Fibroblast of pulmonary artery (primary cell): Measurements from ENCODE around the gene MARCHF3.

Experiments
- DNase-seq: peaks from one replicate; pipeline ENCODE4 v3.0.0-alpha.2; 2010; ENCODE audit warnings: low read depth
- H3K4me3 ChIP-seq: replicated peaks from 2 replicates; pipeline ENCODE4 v1.5.1; 2011; ENCODE audit warnings: low read depth, mild to moderate bottlenecking, control low read depth, low read length, moderate library complexity
- TF ChIP-seq, protein P1 (sequence below): IDR thresholded peaks from 2 replicates; pipeline ENCODE4 v1.5.1; 2011; ENCODE audit warnings: mild to moderate bottlenecking, control low read depth, low read length, inconsistent platforms; ENCODE audit errors: missing control alignments

The MARCHF3 gene

DNA sequence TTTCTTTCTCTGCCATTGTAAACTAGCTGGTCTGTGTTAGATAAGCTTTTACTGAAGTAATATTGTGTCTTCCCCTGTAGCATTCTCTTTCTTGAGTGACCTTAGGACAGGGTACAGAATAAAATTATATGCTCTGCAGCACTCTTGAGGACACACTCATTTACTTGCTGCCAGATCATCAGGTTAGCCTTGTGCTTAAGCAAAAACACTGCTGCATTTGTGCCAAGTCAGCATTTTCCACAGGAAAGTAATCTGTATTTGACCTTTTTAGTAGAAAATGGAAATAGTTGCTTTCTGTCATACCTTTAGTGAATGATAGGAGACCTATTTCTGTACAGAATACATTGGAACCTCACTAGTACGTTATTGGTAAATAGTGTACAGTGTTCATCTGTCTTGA, 199.2 kb downstream of the MARCHF3 start:
- no peak overlapping the region for H3K4me3 ChIP-seq
- TF ChIP-seq, protein P1, sequence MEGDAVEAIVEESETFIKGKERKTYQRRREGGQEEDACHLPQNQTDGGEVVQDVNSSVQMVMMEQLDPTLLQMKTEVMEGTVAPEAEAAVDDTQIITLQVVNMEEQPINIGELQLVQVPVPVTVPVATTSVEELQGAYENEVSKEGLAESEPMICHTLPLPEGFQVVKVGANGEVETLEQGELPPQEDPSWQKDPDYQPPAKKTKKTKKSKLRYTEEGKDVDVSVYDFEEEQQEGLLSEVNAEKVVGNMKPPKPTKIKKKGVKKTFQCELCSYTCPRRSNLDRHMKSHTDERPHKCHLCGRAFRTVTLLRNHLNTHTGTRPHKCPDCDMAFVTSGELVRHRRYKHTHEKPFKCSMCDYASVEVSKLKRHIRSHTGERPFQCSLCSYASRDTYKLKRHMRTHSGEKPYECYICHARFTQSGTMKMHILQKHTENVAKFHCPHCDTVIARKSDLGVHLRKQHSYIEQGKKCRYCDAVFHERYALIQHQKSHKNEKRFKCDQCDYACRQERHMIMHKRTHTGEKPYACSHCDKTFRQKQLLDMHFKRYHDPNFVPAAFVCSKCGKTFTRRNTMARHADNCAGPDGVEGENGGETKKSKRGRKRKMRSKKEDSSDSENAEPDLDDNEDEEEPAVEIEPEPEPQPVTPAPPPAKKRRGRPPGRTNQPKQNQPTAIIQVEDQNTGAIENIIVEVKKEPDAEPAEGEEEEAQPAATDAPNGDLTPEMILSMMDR, result no peak
- no peak for DNase-seq

- TF ChIP-seq, protein P1, result no peak
- no peak for DNase-seq
- H3K4me3 ChIP-seq, result no peak overlapping the region
Measured at GRCh38 chr5:126830061-126830460, 200.3 kb downstream of the MARCHF3 start.

DNA sequence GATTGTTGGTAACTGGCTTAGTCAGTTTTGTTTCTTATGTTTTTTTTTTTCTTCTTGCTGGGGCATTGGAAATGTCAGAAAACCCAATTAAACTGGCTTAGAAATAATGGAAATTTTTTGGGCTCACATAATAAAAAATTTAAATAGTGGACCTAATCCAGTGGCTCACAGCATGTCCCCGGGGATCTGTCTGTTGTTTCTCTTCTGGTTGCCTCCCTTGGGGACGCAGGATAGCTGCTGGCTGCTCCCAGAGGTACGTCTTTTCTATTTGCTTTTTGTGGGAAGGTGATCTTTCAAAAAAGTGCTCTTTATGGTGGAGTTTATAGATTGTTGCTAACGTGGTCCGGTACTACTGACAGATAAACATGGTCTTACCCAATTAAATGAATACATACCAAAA, 201.3 kb downstream of the MARCHF3 start:
- TF ChIP-seq, protein P1, result no peak
- no peak for DNase-seq
- H3K4me3 ChIP-seq, result no peak overlapping the region

- DNase-seq, result no peak
- TF ChIP-seq, protein P1, result no peak
- no peak overlapping the region for H3K4me3 ChIP-seq
Measured at GRCh38 chr5:126826619-126827215, 203.6 kb downstream of the MARCHF3 start.

GRCh38 chr5:126819253-126819652, 211.1 kb downstream of the MARCHF3 start:
- TF ChIP-seq, protein P1, result no peak
- H3K4me3 ChIP-seq, result no peak overlapping the region
- no peak for DNase-seq

- no peak for DNase-seq
- no peak overlapping the region for H3K4me3 ChIP-seq
- TF ChIP-seq, protein P1, result no peak
Measured at GRCh38 chr5:126818736-126819135, 211.6 kb downstream of the MARCHF3 start.
